Neutrophil (primary cell): ENCODE results near the gene OXLD1.

Experiments
- H3K27ac ChIP-seq: fragments of 200-600 bp; sonication (generic); 2 replicates; pipeline ENCODE4 v1.5.1; 2016; ENCODE audit warnings: mild to moderate bottlenecking, moderate library complexity
- H3K27me3 ChIP-seq: fragments of 200-600 bp; sonication (generic); 2 replicates; pipeline ENCODE4 v1.6.0; 2016; ENCODE audit warnings: mild to moderate bottlenecking
- H3K36me3 ChIP-seq: fragments of 200-600 bp; sonication (generic); 2 replicates; pipeline ENCODE4 v1.5.1; 2017
- H3K4me1 ChIP-seq, 2 experiments: fragments of 200-600 bp in 1 of 2; sonication (generic) in 1 of 2; 1 replicate in 1 of 2; 2 replicates in 1 of 2; pipeline versions ENCODE4 v1.5.1 to v1.6.1; 2013 to 2016; ENCODE audit warnings: low read depth in 1 of 2, low read length in 1 of 2, mild to moderate bottlenecking in 1 of 2, moderate library complexity in 1 of 2; ENCODE audit not compliant: control insufficient read depth in 1 of 2, insufficient read depth in 1 of 2
- H3K4me3 ChIP-seq, 2 experiments: fragments of 200-600 bp in 1 of 2; sonication (generic) in 1 of 2; 1 replicate in 1 of 2; 2 replicates in 1 of 2; pipeline ENCODE4 v1.5.1; 2013 to 2016; ENCODE audit warnings: low read depth in 1 of 2, low read length in 1 of 2, mild to moderate bottlenecking in 1 of 2, moderate library complexity in 1 of 2
- H3K9me3 ChIP-seq: fragments of 200-600 bp; sonication (generic); 2 replicates; pipeline ENCODE4 v1.5.1; 2016
- TF ChIP-seq, protein P1 (sequence below): fragments of 200-600 bp; sonication (generic); IDR thresholded peaks from 2 replicates; pipeline ENCODE4 v1.5.1; 2016; ENCODE audit warnings: antibody characterized with exemption

The OXLD1 gene

DNA sequence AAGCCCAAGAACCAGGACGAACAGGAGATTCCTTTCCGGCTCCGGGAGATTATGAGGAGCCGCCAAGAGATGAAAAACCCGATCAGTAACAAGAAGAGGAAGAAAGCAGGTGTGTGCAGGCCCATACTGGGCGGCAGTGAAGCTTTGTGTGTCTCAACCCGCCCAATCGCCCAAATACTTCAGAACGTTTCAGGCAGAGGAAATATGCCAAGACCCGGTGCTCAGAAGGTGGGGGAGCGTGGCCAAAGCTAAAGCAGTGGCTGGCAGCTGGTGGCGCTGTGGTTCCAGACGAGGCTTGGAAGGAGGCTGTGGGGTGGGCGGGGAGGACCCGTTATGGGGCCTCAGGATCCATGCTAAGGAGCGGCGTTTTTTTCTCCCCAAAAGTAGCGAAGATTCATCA is 1.3 kb upstream of the OXLD1 start:
- H3K27ac ChIP-seq: no peak overlapping the region
- H3K36me3 ChIP-seq: peaks cover 45% of the 10 kb centered on the region
- no peak overlapping the region for H3K4me3 ChIP-seq
- TF ChIP-seq, protein P1, sequence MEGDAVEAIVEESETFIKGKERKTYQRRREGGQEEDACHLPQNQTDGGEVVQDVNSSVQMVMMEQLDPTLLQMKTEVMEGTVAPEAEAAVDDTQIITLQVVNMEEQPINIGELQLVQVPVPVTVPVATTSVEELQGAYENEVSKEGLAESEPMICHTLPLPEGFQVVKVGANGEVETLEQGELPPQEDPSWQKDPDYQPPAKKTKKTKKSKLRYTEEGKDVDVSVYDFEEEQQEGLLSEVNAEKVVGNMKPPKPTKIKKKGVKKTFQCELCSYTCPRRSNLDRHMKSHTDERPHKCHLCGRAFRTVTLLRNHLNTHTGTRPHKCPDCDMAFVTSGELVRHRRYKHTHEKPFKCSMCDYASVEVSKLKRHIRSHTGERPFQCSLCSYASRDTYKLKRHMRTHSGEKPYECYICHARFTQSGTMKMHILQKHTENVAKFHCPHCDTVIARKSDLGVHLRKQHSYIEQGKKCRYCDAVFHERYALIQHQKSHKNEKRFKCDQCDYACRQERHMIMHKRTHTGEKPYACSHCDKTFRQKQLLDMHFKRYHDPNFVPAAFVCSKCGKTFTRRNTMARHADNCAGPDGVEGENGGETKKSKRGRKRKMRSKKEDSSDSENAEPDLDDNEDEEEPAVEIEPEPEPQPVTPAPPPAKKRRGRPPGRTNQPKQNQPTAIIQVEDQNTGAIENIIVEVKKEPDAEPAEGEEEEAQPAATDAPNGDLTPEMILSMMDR: no peak
- peaks cover 28 to 30% of the 10 kb centered on the region in 2 experiments for H3K4me1 ChIP-seq
- no peaks in the 10 kb centered on the region for H3K27me3 ChIP-seq
- H3K9me3 ChIP-seq: no peaks in the 10 kb centered on the region

DNA sequence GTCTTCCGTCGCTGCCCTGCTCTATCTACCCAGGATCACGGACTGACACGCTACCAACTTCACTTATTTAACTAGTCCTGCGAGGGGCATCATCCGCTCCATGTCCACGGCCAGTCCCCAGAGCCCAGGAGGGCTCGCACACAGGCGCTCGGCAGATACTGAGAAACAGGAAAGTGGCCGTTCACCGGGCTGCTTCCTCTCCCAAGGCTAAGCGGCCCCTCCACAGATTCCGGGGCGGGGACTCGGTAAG is 388 bp downstream of the OXLD1 start:
- H3K4me1 ChIP-seq: peaks cover 28 to 30% of the 10 kb centered on the region in 2 experiments
- peak overlapping the region; percentile 89 for H3K27ac ChIP-seq
- peak overlapping the region; percentile 91 to 96 for H3K4me3 ChIP-seq
- H3K9me3 ChIP-seq: no peaks in the 10 kb centered on the region
- TF ChIP-seq, protein P1: no peak
- H3K36me3 ChIP-seq: peaks cover 27% of the 10 kb centered on the region
- H3K27me3 ChIP-seq: no peaks in the 10 kb centered on the region

DNA sequence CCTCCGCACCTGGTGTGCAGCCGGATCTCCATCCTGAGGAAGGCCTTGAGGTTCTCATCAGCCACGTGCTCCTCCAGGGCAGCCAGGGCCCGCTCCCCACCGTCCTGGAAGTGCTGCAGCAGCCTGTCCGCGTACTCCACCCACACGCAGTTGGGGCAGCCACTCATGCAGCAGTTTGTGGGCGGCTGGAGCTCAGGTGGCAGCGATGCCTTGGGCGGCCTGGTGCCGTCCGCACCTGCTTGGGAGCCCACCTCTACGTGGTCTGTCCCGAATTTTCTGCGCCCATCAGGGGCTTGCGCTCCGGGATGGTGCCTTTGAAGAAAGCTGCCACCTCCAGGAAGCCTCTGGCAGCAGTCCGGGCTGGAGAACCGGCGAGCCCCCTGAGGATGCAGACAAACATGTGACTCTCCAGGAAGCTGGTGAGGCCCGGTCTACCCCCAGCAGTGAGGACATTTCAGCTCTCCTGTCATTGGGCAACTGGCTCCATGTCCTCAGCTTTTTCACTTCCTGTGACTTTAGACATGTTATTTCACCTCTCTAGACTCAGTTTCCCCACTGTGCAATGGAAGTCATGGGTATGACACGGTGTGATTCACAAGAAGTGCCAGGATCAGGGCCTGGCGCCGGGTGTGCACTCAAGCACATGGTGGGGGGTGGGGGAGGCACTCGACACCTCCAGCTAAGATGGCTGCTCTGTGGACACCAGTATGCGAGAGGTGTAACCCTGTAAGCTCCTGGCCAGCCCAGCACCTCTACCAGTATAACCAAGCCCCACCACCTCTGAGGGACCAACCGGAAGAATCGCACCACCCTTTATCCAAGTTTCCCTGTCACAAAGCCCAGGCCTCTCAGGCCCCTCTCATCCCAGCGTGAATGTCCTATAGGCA is 957 bp downstream of the OXLD1 start:
- TF ChIP-seq, protein P1: no peak
- H3K4me3 ChIP-seq: peak overlapping the region; percentile 91 to 96
- H3K36me3 ChIP-seq: peaks cover 23% of the 10 kb centered on the region
- peak overlapping the region; percentile 89 for H3K27ac ChIP-seq
- H3K27me3 ChIP-seq: no peaks in the 10 kb centered on the region
- H3K4me1 ChIP-seq: peaks cover 28 to 30% of the 10 kb centered on the region in 2 experiments
- H3K9me3 ChIP-seq: no peaks in the 10 kb centered on the region

DNA sequence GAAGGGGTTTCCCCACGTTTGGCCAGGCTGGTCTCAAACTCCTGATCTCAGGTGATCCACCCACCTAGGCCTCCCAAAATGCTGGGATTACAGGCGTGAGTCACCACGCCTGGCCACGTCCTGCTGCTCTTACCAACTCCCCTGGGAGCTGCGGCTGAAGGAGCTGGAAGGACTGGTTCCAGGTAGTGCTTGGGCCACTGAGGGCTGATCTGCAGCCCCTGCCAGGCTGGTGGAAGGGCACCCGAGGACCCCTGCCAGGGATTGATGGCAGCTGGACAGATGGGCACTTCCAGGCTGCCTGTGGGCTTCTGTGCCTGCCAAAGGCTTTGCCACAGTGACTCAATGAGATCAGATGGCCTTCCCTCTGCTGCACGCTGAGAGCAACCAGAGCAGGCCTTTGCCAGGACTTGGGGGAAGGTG is 2.3 kb downstream of the OXLD1 start:
- Histone ChIP-seq H3K27ac (no peak overlapping the region), H3K9me3 (no peaks in the 10 kb centered on the region), H3K27me3 (no peaks in the 10 kb centered on the region), H3K4me3 (no peak overlapping the region), H3K4me1 (peaks cover 28 to 30% of the 10 kb centered on the region in 2 experiments), H3K36me3 (peaks cover 10% of the 10 kb centered on the region)
- TF ChIP-seq, protein P1: no peak

DNA sequence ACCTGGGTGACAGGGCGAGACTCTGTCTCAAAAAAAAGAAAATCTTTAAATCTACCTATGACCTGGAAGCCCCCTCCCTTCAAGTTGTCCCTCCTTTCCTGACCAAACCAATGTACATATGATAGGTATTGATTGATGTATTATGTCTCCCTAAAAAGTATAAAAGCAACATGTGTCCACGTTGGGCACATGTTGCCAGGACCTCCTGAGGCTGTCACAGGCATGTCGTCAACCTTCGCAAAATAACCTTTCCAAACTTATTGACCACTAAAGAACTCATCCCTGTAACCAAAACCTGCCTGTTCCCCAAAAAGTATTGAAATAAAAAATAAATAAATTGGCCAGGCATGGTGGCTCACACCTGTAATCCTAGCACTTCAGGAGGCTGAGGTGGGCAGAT is 4.4 kb downstream of the OXLD1 start:
- Histone ChIP-seq H3K27ac (no peak overlapping the region), H3K36me3 (peaks cover 7% of the 10 kb centered on the region), H3K9me3 (no peaks in the 10 kb centered on the region)

More for the DNA sequence above, 4.4 kb downstream of the OXLD1 start:
- Histone ChIP-seq H3K4me1 (peaks cover 14 to 15% of the 10 kb centered on the region in 2 experiments), H3K4me3 (no peak overlapping the region), H3K27me3 (no peaks in the 10 kb centered on the region)
- TF ChIP-seq, protein P1: no peak
